Measurements from ENCODE around the gene DEDD. TPM values are rescaled to one million over a fixed set of nuclear protein-coding genes. Genes with fewer than 3 reads are reported as not detected.

DEDD gene
- polyA plus RNA-seq, 4 donors: 43.1 to 57.7 (median 48.1) TPM

- no peak for DNase-seq (ENCODE audit: low read depth in 4 of 4, low spot score in 2 of 4)
Observed at GRCh38 chr1:161164901-161165610, 32.6 kb upstream of the DEDD start.

- DNase-seq (ENCODE audit: low read depth in 4 of 4, low spot score in 2 of 4): no peak
Observed at GRCh38 chr1:161163793-161164192, 31.3 kb upstream of the DEDD start.

GRCh38 chr1:161162806-161163205, 30.3 kb upstream of the DEDD start:
- no peak for DNase-seq (ENCODE audit: low read depth in 4 of 4, low spot score in 2 of 4)

GRCh38 chr1:161162052-161162451, 29.6 kb upstream of the DEDD start:
- DNase-seq (ENCODE audit: low read depth in 4 of 4, low spot score in 2 of 4): no peak

GRCh38 chr1:161161652-161162051, 29.2 kb upstream of the DEDD start:
- no peak for DNase-seq (ENCODE audit: low read depth in 4 of 4, low spot score in 2 of 4)

- DNase-seq (ENCODE audit: low read depth in 4 of 4, low spot score in 2 of 4): no peak
Observed at GRCh38 chr1:161160671-161161145, 28.2 kb upstream of the DEDD start.

- DNase-seq (ENCODE audit: low read depth in 4 of 4, low spot score in 2 of 4): no peak
Observed at GRCh38 chr1:161159913-161160243, 27.4 kb upstream of the DEDD start.

- DNase-seq (ENCODE audit: low read depth in 4 of 4, low spot score in 2 of 4): peak in 3 of 4 donors; percentile 80 to 91 (median 89)
Observed at GRCh38 chr1:161159087-161159912, 26.8 kb upstream of the DEDD start, which contains the start of gene USP21. TSS of gene USP21 (plus strand) at chr1:161159500. CDS start at chr1:161160641, 1,141 bp downstream.

- DNase-seq (ENCODE audit: low read depth in 4 of 4, low spot score in 2 of 4): no peak
Observed at GRCh38 chr1:161158316-161159010, 26.0 kb upstream of the DEDD start.

- DNase-seq (ENCODE audit: low read depth in 4 of 4, low spot score in 2 of 4): no peak
Observed at GRCh38 chr1:161157867-161158266, 25.4 kb upstream of the DEDD start.

- peak; percentile 78 to 97 (median 84) for DNase-seq (ENCODE audit: low read depth in 4 of 4, low spot score in 2 of 4)
Observed at GRCh38 chr1:161153682-161154337, 21.3 kb upstream of the DEDD start, which contains the start of gene UFC1. TSS of gene UFC1 (plus strand) at chr1:161153978. CDS start at chr1:161153998, 20 bp downstream.

GRCh38 chr1:161153176-161153575, 20.7 kb upstream of the DEDD start:
- no peak for DNase-seq (ENCODE audit: low read depth in 4 of 4, low spot score in 2 of 4)

GRCh38 chr1:161145832-161146231, 13.4 kb upstream of the DEDD start:
- DNase-seq (ENCODE audit: low read depth in 4 of 4, low spot score in 2 of 4): no peak

- no peak for DNase-seq (ENCODE audit: low read depth in 4 of 4, low spot score in 2 of 4)
Observed at GRCh38 chr1:161140755-161141400, 8.4 kb upstream of the DEDD start.

- DNase-seq (ENCODE audit: low read depth in 4 of 4, low spot score in 2 of 4): peak in 1 of 4 donors; percentile 38
Observed at GRCh38 chr1:161139766-161140165, 7.3 kb upstream of the DEDD start.

- peak in 1 of 4 donors; percentile 16 for DNase-seq (ENCODE audit: low read depth in 4 of 4, low spot score in 2 of 4)
Observed at GRCh38 chr1:161138431-161138830, 6.0 kb upstream of the DEDD start.

GRCh38 chr1:161137881-161138280, 5.4 kb upstream of the DEDD start:
- DNase-seq (ENCODE audit: low read depth in 4 of 4, low spot score in 2 of 4): no peak

- no peak for DNase-seq (ENCODE audit: low read depth in 4 of 4, low spot score in 2 of 4)
Observed at GRCh38 chr1:161133220-161133740, 813 bp upstream of the DEDD start.

GRCh38 chr1:161131523-161132409, 701 bp downstream of the DEDD start:
- DNase-seq (ENCODE audit: low read depth in 4 of 4, low spot score in 2 of 4): peak in 1 of 4 donors; percentile 48
